VCaP (cell line): ENCODE results near the gene PRKCE.

Experiments used
- H3K27ac ChIP-seq: fragments of 450-650 bp; 2 replicates; pipeline ENCODE4 v1.5.1; 2017
- TF ChIP-seq, protein P1 (sequence below): fragments of 450-650 bp; conservative IDR thresholded peaks from 2 replicates; pipeline ENCODE4 v1.5.1; 2017; ENCODE audit warnings: mild to moderate bottlenecking, moderate library complexity

Gene PRKCE

DNA sequence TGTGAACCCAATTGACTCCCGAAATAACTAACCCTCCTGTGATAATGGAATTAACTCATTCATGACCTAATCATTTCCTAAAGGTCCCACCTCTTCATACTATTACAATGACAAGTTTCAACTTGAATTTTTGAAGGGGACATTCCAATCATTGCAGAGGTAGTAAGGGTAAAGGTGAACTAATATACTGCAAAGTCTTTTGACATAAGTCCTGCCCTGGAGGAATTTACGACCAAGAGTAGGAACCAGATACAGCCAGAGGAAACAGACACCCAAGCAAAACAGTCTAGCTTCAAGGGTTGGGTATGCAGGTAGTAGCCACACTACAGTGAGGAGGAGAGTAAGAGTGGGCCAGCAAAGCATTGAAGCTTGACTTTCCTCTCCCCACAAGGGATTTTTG is 39.2 kb upstream of the PRKCE start:
- TF ChIP-seq, protein P1, sequence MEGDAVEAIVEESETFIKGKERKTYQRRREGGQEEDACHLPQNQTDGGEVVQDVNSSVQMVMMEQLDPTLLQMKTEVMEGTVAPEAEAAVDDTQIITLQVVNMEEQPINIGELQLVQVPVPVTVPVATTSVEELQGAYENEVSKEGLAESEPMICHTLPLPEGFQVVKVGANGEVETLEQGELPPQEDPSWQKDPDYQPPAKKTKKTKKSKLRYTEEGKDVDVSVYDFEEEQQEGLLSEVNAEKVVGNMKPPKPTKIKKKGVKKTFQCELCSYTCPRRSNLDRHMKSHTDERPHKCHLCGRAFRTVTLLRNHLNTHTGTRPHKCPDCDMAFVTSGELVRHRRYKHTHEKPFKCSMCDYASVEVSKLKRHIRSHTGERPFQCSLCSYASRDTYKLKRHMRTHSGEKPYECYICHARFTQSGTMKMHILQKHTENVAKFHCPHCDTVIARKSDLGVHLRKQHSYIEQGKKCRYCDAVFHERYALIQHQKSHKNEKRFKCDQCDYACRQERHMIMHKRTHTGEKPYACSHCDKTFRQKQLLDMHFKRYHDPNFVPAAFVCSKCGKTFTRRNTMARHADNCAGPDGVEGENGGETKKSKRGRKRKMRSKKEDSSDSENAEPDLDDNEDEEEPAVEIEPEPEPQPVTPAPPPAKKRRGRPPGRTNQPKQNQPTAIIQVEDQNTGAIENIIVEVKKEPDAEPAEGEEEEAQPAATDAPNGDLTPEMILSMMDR = no peak

DNA sequence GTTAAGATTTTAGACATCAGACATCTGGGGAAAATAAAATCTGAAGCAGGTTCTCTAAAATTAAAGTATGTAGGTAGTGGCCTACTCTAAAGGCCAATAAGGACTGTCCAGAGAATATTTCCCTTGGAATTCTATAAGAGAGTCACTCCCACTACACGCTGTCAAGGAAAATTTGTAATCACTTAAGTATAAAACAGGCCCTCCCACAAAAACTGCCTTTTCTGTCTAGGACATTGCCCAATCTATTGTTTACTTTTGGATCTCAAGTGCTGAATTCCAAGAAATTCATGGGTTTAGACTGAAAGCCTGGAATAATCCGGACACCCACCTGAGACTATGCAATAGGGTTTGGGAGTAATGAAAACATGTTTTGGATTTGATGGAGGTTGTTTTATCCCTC is 38.7 kb upstream of the PRKCE start:
- no peak overlapping the region for H3K27ac ChIP-seq
- TF ChIP-seq, protein P1 = no peak

More for the DNA sequence above, 39.2 kb upstream of the PRKCE start:
- peak overlapping the region; percentile 90; the same call in 1 of the 2 replicates for H3K27ac ChIP-seq

DNA sequence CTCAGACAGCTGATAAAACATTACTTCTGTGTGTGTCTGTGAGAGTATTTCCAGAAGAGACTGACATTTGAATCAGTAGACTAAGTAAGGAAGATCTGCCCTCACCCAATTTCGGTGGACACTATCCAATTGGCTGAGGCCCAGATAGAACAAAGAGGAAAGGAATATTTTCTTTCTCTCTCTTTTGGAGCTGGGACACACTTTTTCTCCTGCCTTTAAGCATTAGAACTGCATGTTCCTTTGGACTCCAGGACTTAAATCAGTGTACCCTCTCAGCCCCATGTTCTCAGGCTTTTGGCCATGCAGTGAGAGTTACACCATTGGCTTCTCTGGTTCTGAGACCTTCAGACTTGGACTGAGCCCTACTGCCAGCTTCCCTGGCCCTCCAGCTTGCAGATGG is 37.1 kb upstream of the PRKCE start:
- H3K27ac ChIP-seq = no peak overlapping the region
- TF ChIP-seq, protein P1 = no peak

DNA sequence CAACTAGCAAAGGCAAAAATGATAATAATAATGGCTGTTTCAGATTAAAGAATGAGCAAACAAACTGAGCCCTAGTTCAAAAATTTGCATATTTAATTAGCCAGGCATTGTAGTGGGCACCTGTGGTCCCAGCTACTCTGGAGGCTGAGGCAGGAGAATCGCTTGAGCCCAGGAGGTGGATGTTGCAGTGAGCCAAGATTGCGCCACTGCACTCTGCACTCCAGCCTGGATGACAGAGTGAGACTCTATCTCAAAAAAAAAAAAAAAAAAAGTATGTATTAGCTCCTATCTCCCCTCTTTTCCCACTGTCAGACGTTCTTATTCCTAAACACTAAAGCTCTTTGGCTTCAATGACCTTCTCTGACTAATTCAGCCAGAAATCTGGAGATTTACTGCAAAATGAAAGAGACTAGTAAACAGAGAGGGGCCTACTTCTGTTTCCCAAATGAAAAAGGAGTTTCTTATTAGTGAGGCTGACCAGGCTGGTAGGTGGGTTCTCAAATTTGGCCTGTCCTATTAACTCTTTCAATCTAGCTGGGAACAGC is 36.5 kb upstream of the PRKCE start:
- no peak overlapping the region for H3K27ac ChIP-seq
- TF ChIP-seq, protein P1 = no peak

DNA sequence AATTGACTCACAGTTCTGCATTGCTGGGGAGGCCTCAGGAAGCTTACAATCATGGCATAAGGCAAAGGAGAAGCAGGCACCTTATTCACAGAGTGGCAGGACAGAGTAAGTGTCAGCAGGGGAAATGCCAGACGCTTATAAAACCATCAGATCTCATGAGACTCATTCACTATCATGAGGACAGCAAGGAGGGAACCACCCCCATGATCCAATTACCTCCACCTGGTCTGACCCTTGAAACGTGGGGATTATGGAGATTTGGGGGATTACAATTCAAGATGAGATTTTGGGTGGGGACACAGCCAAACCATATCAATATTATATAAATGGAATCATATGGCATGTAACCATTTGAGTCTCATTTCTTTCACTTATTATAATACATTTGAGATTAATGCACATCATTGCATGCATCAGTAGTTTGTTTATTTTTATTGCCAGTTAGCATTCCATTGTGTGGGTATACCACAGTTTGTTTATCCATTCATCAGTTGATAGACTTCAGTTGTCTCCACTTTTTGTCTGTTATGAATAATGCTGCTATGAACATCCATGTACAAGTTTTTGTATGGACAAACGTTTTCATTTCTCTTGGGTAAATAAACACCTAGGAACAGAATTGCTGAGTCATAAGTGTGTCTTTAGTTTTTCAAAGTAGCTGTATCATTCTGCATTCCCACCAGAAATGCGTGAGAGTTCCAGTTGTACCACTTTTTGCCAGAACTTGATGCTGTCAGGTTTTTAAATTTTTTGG is 34.6 kb upstream of the PRKCE start:
- TF ChIP-seq, protein P1 = no peak
- H3K27ac ChIP-seq = no peak overlapping the region

DNA sequence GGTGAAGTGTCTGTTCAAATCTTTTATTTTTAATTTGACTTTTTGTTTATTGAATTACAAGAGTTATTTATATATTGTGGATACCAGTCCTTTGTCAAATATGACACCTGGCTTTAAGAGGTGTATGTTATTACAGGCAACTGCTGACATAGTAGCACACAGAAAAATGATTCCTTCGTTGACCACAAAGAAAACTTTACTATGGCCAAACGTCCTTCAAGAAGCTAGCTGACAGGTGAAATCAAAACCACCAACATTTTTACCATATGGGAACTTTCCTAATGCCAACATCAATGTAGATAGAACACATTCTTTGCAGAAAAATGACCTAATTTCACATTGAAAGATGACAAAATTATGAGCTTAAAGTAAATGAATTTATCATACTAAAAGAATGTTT is 34.0 kb upstream of the PRKCE start:
- TF ChIP-seq, protein P1 = no peak
- H3K27ac ChIP-seq = no peak overlapping the region

DNA sequence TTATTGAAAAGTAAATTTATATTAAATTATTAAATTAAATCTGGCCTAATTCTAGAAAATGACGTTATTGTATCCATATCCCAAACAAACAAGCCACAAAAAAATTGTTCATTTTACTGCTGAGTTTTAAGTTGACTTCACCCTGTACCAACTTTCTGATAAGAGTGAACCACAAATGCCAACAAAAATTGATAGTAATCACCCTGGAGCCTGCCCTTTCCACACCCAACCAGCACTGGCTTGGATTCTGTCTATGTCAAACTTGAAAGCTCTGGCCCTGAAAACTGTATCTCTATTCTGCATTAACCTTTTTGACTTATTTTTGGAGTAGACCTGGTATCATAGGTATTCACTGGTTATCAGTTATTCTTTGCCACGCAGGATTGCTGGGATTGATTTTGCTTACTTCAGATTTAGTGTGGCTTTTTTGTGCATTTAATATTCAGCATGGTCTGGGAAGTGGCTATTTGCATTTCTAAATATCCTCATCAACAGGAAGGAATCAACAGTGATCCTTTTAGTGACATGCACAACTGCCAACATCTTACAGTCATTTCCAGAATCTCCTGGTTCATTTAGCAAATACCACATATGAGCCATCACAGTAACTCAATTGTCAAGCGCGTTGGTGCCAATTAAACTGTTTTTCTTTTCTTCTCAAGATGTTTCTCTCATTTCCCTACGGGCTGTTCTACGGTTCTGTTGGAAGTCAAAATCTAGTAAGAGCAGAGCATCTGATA is 29.0 kb upstream of the PRKCE start:
- no peak overlapping the region for H3K27ac ChIP-seq
- TF ChIP-seq, protein P1 = no peak
